ENCODE measurements around the gene TMEM86A.
A peak's percentile ranks its signal among the peaks of the same experiment; 100 is the strongest.
"Not testable (repeated sequence)": the region's sequence is repeated elsewhere in the genome, so short reads cannot be mapped to it uniquely, and the experiment has no call there.

Gene TMEM86A

GRCh38 chr11:18698341-18699268, at the start of gene TMEM86A:
TMEM86A (plus strand) TSS chr11:18698779; CDS start chr11:18698887, 108 bp downstream.
- no peaks in the 10 kb centered on the region for H3K9me3 ChIP-seq (ENCODE audit: control insufficient read depth in 2 of 2, low read length in 2 of 2)
- no peaks in the 10 kb centered on the region for H3K36me3 ChIP-seq (ENCODE audit: control insufficient read depth in 2 of 2, insufficient read depth in 2 of 2, low read length in 2 of 2)
- peaks cover 0 to 2% of the 10 kb centered on the region in 2 donors for H3K4me1 ChIP-seq (ENCODE audit: control insufficient read depth in 2 of 2, insufficient read depth in 2 of 2, low read length in 2 of 2)
- H3K27ac ChIP-seq (ENCODE audit: low read depth in 2 of 2, low read length in 2 of 2), result peak within 1 kb of the TSS; percentile 32 to 60
- peak within 1 kb of the TSS; percentile 60 to 70 for H3K4me3 ChIP-seq (ENCODE audit: low read length in 2 of 2)
- peak within 1 kb of the TSS; percentile 35 to 71 for H3K9ac ChIP-seq (ENCODE audit: low read depth in 1 of 2, low read length in 2 of 2)
- H3K27me3 ChIP-seq (ENCODE audit: control insufficient read depth in 2 of 2, insufficient read depth in 2 of 2, low read length in 2 of 2), result peaks cover 2 to 4% of the 10 kb centered on the region in 2 donors

- Histone ChIP-seq H3K4me3 (ENCODE audit: low read length in 2 of 2) (no peak overlapping the region), H3K36me3 (ENCODE audit: control insufficient read depth in 2 of 2, insufficient read depth in 2 of 2, low read length in 2 of 2) (no peaks in the 10 kb centered on the region), H3K9me3 (ENCODE audit: control insufficient read depth in 2 of 2, low read length in 2 of 2) (no peaks in the 10 kb centered on the region), H3K4me1 (ENCODE audit: control insufficient read depth in 2 of 2, insufficient read depth in 2 of 2, low read length in 2 of 2) (no peaks in the 10 kb centered on the region), H3K27me3 (ENCODE audit: control insufficient read depth in 2 of 2, insufficient read depth in 2 of 2, low read length in 2 of 2) (no peaks in the 10 kb centered on the region), H3K9ac (ENCODE audit: low read depth in 1 of 2, low read length in 2 of 2) (no peak overlapping the region), H3K27ac (ENCODE audit: low read depth in 2 of 2, low read length in 2 of 2) (no peak overlapping the region)
These were observed 48.2 kb upstream of the TMEM86A start for GRCh38 chr11:18650353-18650752.

- Histone ChIP-seq H3K36me3 (ENCODE audit: control insufficient read depth in 2 of 2, insufficient read depth in 2 of 2, low read length in 2 of 2) (no peaks in the 10 kb centered on the region), H3K4me3 (ENCODE audit: low read length in 2 of 2) (peak overlapping the region in 1 of 2 donors; percentile 38), H3K9ac (ENCODE audit: low read depth in 1 of 2, low read length in 2 of 2) (peak overlapping the region in 1 of 2 donors; percentile 17), H3K9me3 (ENCODE audit: control insufficient read depth in 2 of 2, low read length in 2 of 2) (no peaks in the 10 kb centered on the region), H3K4me1 (ENCODE audit: control insufficient read depth in 2 of 2, insufficient read depth in 2 of 2, low read length in 2 of 2) (no peaks in the 10 kb centered on the region), H3K27ac (ENCODE audit: low read depth in 2 of 2, low read length in 2 of 2) (no peak overlapping the region), H3K27me3 (ENCODE audit: control insufficient read depth in 2 of 2, insufficient read depth in 2 of 2, low read length in 2 of 2) (no peaks in the 10 kb centered on the region)
These were observed 47.6 kb upstream of the TMEM86A start for GRCh38 chr11:18650859-18651557.

- Histone ChIP-seq H3K9ac (ENCODE audit: low read depth in 1 of 2, low read length in 2 of 2) (no peak overlapping the region), H3K36me3 (ENCODE audit: control insufficient read depth in 2 of 2, insufficient read depth in 2 of 2, low read length in 2 of 2) (no peaks in the 10 kb centered on the region), H3K4me1 (ENCODE audit: control insufficient read depth in 2 of 2, insufficient read depth in 2 of 2, low read length in 2 of 2) (no peaks in the 10 kb centered on the region), H3K4me3 (ENCODE audit: low read length in 2 of 2) (no peak overlapping the region), H3K9me3 (ENCODE audit: control insufficient read depth in 2 of 2, low read length in 2 of 2) (no peaks in the 10 kb centered on the region), H3K27me3 (ENCODE audit: control insufficient read depth in 2 of 2, insufficient read depth in 2 of 2, low read length in 2 of 2) (no peaks in the 10 kb centered on the region), H3K27ac (ENCODE audit: low read depth in 2 of 2, low read length in 2 of 2) (no peak overlapping the region)
These were observed 40.9 kb upstream of the TMEM86A start for GRCh38 chr11:18657673-18658072.

- H3K36me3 ChIP-seq (ENCODE audit: control insufficient read depth in 2 of 2, insufficient read depth in 2 of 2, low read length in 2 of 2); H3K27ac ChIP-seq (ENCODE audit: low read depth in 2 of 2, low read length in 2 of 2); H3K9me3 ChIP-seq (ENCODE audit: control insufficient read depth in 2 of 2, low read length in 2 of 2); H3K27me3 ChIP-seq (ENCODE audit: control insufficient read depth in 2 of 2, insufficient read depth in 2 of 2, low read length in 2 of 2); H3K4me1 ChIP-seq (ENCODE audit: control insufficient read depth in 2 of 2, insufficient read depth in 2 of 2, low read length in 2 of 2); H3K9ac ChIP-seq (ENCODE audit: low read depth in 1 of 2, low read length in 2 of 2); H3K4me3 ChIP-seq (ENCODE audit: low read length in 2 of 2): not testable (repeated sequence)
These were observed 33.2 kb upstream of the TMEM86A start for GRCh38 chr11:18665353-18665872.

GRCh38 chr11:18668131-18668530, 30.4 kb upstream of the TMEM86A start:
- no peak overlapping the region for H3K27ac ChIP-seq (ENCODE audit: low read depth in 2 of 2, low read length in 2 of 2)

GRCh38 chr11:18669219-18669596, 29.4 kb upstream of the TMEM86A start:
- no peaks in the 10 kb centered on the region for H3K9me3 ChIP-seq (ENCODE audit: control insufficient read depth in 2 of 2, low read length in 2 of 2)
- no peak overlapping the region for H3K27ac ChIP-seq (ENCODE audit: low read depth in 2 of 2, low read length in 2 of 2)
- H3K36me3 ChIP-seq (ENCODE audit: control insufficient read depth in 2 of 2, insufficient read depth in 2 of 2, low read length in 2 of 2), result no peaks in the 10 kb centered on the region
- no peak overlapping the region for H3K9ac ChIP-seq (ENCODE audit: low read depth in 1 of 2, low read length in 2 of 2)
- no peaks in the 10 kb centered on the region for H3K27me3 ChIP-seq (ENCODE audit: control insufficient read depth in 2 of 2, insufficient read depth in 2 of 2, low read length in 2 of 2)
- peaks cover 0 to 2% of the 10 kb centered on the region in 2 donors for H3K4me1 ChIP-seq (ENCODE audit: control insufficient read depth in 2 of 2, insufficient read depth in 2 of 2, low read length in 2 of 2)
- H3K4me3 ChIP-seq (ENCODE audit: low read length in 2 of 2), result no peak overlapping the region

More at GRCh38 chr11:18668131-18668530, 30.4 kb upstream of the TMEM86A start:
- peaks cover 0 to 2% of the 10 kb centered on the region in 2 donors for H3K4me1 ChIP-seq (ENCODE audit: control insufficient read depth in 2 of 2, insufficient read depth in 2 of 2, low read length in 2 of 2)
- H3K9me3 ChIP-seq (ENCODE audit: control insufficient read depth in 2 of 2, low read length in 2 of 2), result no peaks in the 10 kb centered on the region
- no peak overlapping the region for H3K4me3 ChIP-seq (ENCODE audit: low read length in 2 of 2)
- H3K36me3 ChIP-seq (ENCODE audit: control insufficient read depth in 2 of 2, insufficient read depth in 2 of 2, low read length in 2 of 2), result no peaks in the 10 kb centered on the region
- no peaks in the 10 kb centered on the region for H3K27me3 ChIP-seq (ENCODE audit: control insufficient read depth in 2 of 2, insufficient read depth in 2 of 2, low read length in 2 of 2)
- no peak overlapping the region for H3K9ac ChIP-seq (ENCODE audit: low read depth in 1 of 2, low read length in 2 of 2)

GRCh38 chr11:18669711-18670110, 28.9 kb upstream of the TMEM86A start:
- H3K4me3 ChIP-seq (ENCODE audit: low read length in 2 of 2), result no peak overlapping the region
- H3K27ac ChIP-seq (ENCODE audit: low read depth in 2 of 2, low read length in 2 of 2), result no peak overlapping the region
- H3K9ac ChIP-seq (ENCODE audit: low read depth in 1 of 2, low read length in 2 of 2), result no peak overlapping the region
- no peaks in the 10 kb centered on the region for H3K27me3 ChIP-seq (ENCODE audit: control insufficient read depth in 2 of 2, insufficient read depth in 2 of 2, low read length in 2 of 2)
- H3K4me1 ChIP-seq (ENCODE audit: control insufficient read depth in 2 of 2, insufficient read depth in 2 of 2, low read length in 2 of 2), result peaks cover 0 to 2% of the 10 kb centered on the region in 2 donors
- H3K36me3 ChIP-seq (ENCODE audit: control insufficient read depth in 2 of 2, insufficient read depth in 2 of 2, low read length in 2 of 2), result no peaks in the 10 kb centered on the region
- no peaks in the 10 kb centered on the region for H3K9me3 ChIP-seq (ENCODE audit: control insufficient read depth in 2 of 2, low read length in 2 of 2)

- Histone ChIP-seq H3K4me1 (ENCODE audit: control insufficient read depth in 2 of 2, insufficient read depth in 2 of 2, low read length in 2 of 2) (peaks cover 0 to 2% of the 10 kb centered on the region in 2 donors), H3K27me3 (ENCODE audit: control insufficient read depth in 2 of 2, insufficient read depth in 2 of 2, low read length in 2 of 2) (no peaks in the 10 kb centered on the region), H3K27ac (ENCODE audit: low read depth in 2 of 2, low read length in 2 of 2) (no peak overlapping the region), H3K4me3 (ENCODE audit: low read length in 2 of 2) (no peak overlapping the region), H3K36me3 (ENCODE audit: control insufficient read depth in 2 of 2, insufficient read depth in 2 of 2, low read length in 2 of 2) (no peaks in the 10 kb centered on the region), H3K9me3 (ENCODE audit: control insufficient read depth in 2 of 2, low read length in 2 of 2) (no peaks in the 10 kb centered on the region), H3K9ac (ENCODE audit: low read depth in 1 of 2, low read length in 2 of 2) (no peak overlapping the region)
These were observed 27.3 kb upstream of the TMEM86A start for GRCh38 chr11:18671246-18671645.

GRCh38 chr11:18672209-18672608, 26.4 kb upstream of the TMEM86A start:
- H3K4me1 ChIP-seq (ENCODE audit: control insufficient read depth in 2 of 2, insufficient read depth in 2 of 2, low read length in 2 of 2); H3K27me3 ChIP-seq (ENCODE audit: control insufficient read depth in 2 of 2, insufficient read depth in 2 of 2, low read length in 2 of 2); H3K9ac ChIP-seq (ENCODE audit: low read depth in 1 of 2, low read length in 2 of 2); H3K27ac ChIP-seq (ENCODE audit: low read depth in 2 of 2, low read length in 2 of 2); H3K36me3 ChIP-seq (ENCODE audit: control insufficient read depth in 2 of 2, insufficient read depth in 2 of 2, low read length in 2 of 2); H3K9me3 ChIP-seq (ENCODE audit: control insufficient read depth in 2 of 2, low read length in 2 of 2); H3K4me3 ChIP-seq (ENCODE audit: low read length in 2 of 2): not testable (repeated sequence)

All from mucosa of rectum (tissue), 2 donors.